22Rv1 (cell line): ENCODE results near the gene SEPSECS.

Experiments used
- ZFX ChIP-seq: fragments of 450-650 bp; IDR thresholded peaks from 2 replicates; pipeline ENCODE4 v1.6.1; 2017; ENCODE audit warnings: antibody characterized with exemption, borderline replicate concordance
- TF ChIP-seq, protein P1 (sequence below): fragments of 450-650 bp; IDR thresholded peaks from 2 replicates; pipeline ENCODE4 v1.5.1; 2017; ENCODE audit warnings: mild to moderate bottlenecking

DNA sequence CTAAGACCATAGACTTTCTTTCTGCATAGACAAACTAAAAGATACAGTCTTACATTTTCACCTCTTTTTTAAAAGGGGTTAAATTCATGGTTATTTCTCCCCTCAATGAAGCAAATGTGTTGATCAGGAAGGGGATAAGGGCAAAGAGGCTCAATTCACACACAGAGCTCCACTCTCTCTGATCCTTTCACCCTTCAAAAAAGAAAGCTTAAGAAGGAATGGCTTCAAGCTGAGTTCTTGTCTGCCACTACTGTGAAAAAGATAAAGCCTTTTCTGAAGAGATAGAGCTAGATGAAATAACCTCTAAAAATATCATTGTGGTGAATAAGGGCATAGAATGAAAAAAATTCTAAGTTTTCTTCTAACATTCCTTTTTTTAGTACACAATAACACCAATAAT lies 28.3 kb downstream of the SEPSECS start:
- TF ChIP-seq, protein P1, sequence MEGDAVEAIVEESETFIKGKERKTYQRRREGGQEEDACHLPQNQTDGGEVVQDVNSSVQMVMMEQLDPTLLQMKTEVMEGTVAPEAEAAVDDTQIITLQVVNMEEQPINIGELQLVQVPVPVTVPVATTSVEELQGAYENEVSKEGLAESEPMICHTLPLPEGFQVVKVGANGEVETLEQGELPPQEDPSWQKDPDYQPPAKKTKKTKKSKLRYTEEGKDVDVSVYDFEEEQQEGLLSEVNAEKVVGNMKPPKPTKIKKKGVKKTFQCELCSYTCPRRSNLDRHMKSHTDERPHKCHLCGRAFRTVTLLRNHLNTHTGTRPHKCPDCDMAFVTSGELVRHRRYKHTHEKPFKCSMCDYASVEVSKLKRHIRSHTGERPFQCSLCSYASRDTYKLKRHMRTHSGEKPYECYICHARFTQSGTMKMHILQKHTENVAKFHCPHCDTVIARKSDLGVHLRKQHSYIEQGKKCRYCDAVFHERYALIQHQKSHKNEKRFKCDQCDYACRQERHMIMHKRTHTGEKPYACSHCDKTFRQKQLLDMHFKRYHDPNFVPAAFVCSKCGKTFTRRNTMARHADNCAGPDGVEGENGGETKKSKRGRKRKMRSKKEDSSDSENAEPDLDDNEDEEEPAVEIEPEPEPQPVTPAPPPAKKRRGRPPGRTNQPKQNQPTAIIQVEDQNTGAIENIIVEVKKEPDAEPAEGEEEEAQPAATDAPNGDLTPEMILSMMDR = no peak
- TF ChIP-seq ZFX = no peak
